ENCODE results near the gene SHISA9. TPM values are rescaled to one million over a fixed set of nuclear protein-coding genes. Genes with fewer than 3 reads are reported as not detected.

The SHISA9 gene
- total RNA-seq, 2 donors from 2014 or later = 20.5 to 24.0 TPM

DNA sequence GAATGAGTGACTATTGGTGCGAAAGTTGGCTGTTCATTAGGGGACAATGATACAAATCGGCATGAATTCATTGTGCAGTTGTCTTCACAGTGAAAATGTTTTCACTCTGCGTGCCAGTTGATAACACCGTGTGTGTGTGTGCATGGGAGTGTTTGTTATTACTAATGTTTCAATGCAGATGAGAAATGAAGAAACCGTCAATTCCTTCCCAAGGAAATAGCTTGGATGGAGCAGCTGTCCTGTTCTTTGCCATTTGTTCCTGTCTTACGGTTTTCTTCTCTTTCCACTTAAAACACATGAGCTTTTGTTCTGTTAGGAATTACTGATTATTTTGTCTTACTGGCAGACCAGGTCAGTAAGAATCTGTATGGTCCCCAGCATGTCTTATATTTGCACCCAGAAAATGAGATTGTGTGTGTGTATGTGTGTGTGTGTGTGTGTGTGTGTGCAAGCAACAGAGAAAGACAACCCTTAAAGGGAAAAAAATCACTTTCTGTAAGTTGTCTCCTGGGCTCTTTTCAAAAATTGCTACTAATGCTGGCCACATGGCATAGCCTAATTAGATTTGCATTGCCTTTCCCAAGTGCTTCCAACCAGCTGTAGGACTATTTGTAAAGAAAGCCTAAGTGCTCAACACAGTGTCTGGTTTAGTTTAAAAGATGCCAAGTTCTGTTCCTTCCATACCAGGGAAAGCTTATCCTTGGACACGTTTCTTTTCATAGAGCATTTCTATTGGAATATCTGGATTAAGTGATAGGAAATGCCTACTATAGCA is 23.8 kb downstream of the SHISA9 start:
- Histone ChIP-seq H3K36me3 (no peaks in the 10 kb centered on the region), H3K27me3 (replicated peaks; ENCODE audit: insufficient read depth) (no peaks in the 10 kb centered on the region), H3K9me3 (no peaks in the 10 kb centered on the region), H3K4me1 (replicated peaks) (no peaks in the 10 kb centered on the region), H3K4me3 (no peak overlapping the region), H3K27ac (no peak overlapping the region)
- intact Hi-C loops (cut with DNase I) = no loop called here
- no peak for DNase-seq (ENCODE audit: low spot score)
- 79% methylated on average over 7 of the region's 7 CpGs for WGBS
- TF ChIP-seq POLR2A (IDR thresholded peaks at IDR 0.05) = no peak
- TF ChIP-seq POLR2AphosphoS5 (IDR thresholded peaks at IDR 0.05) = no peak
- TF ChIP-seq, protein P1, sequence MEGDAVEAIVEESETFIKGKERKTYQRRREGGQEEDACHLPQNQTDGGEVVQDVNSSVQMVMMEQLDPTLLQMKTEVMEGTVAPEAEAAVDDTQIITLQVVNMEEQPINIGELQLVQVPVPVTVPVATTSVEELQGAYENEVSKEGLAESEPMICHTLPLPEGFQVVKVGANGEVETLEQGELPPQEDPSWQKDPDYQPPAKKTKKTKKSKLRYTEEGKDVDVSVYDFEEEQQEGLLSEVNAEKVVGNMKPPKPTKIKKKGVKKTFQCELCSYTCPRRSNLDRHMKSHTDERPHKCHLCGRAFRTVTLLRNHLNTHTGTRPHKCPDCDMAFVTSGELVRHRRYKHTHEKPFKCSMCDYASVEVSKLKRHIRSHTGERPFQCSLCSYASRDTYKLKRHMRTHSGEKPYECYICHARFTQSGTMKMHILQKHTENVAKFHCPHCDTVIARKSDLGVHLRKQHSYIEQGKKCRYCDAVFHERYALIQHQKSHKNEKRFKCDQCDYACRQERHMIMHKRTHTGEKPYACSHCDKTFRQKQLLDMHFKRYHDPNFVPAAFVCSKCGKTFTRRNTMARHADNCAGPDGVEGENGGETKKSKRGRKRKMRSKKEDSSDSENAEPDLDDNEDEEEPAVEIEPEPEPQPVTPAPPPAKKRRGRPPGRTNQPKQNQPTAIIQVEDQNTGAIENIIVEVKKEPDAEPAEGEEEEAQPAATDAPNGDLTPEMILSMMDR (IDR thresholded peaks at IDR 0.05) = no peak

DNA sequence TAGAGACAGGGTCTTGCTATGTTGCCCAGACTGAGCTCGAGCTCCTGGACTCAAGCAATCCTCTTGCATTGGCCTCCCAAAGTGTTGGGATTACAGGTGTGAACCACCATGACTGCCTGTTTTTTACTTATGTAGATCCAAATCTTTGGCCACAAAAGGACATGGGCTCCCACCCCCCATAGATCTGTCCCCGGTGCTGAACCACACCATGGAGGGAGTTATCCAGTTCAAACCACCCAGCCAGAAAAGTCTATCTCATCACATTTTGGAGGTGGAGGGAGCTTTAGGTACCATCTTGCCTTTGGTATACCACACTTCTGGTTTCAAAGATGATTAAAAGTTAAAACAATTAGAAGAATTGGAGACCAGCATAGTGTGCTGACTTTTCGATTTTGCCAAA is 26.2 kb downstream of the SHISA9 start:
- DNase-seq (ENCODE audit: low spot score) = no peak
- Histone ChIP-seq H3K4me1 (replicated peaks) (no peaks in the 10 kb centered on the region), H3K27me3 (replicated peaks; ENCODE audit: insufficient read depth) (no peaks in the 10 kb centered on the region), H3K27ac (no peak overlapping the region), H3K36me3 (no peaks in the 10 kb centered on the region), H3K4me3 (no peak overlapping the region), H3K9me3 (no peaks in the 10 kb centered on the region)
- no peak for TF ChIP-seq POLR2AphosphoS5 (IDR thresholded peaks at IDR 0.05)
- TF ChIP-seq, protein P1 (IDR thresholded peaks at IDR 0.05) = no peak
- TF ChIP-seq POLR2A (IDR thresholded peaks at IDR 0.05) = no peak
- intact Hi-C loops (cut with DNase I) = no loop called here
- 78% methylated on average over 3 of the region's 3 CpGs for WGBS

DNA sequence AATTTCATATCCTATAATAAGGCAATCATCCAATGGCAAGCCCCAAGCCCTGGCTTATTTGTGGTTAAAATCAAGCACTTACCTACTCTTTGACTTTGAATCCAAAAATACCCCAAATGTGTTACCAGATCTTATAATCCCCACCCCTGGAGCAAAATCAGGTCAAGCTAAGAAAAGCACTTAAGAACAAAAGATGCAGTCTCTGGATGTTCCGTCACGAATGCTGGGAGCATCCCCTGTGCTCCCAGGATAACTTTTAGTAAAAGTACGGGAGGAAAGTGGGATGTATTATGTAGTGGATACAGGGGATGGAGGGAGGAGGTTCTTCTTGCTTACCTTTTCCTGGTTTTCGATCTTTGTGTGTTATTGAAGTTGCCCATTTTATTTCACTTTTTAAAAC is 29.5 kb downstream of the SHISA9 start:
- Histone ChIP-seq H3K4me1 (replicated peaks) (no peaks in the 10 kb centered on the region), H3K27me3 (replicated peaks; ENCODE audit: insufficient read depth) (no peaks in the 10 kb centered on the region), H3K36me3 (no peaks in the 10 kb centered on the region), H3K27ac (no peak overlapping the region), H3K9me3 (no peaks in the 10 kb centered on the region), H3K4me3 (no peak overlapping the region)
- 84% methylated on average over 4 of the region's 4 CpGs for WGBS
- no peak for DNase-seq (ENCODE audit: low spot score)
- intact Hi-C loops (cut with DNase I) = no loop called here
- TF ChIP-seq POLR2A (IDR thresholded peaks at IDR 0.05) (no peak), POLR2AphosphoS5 (IDR thresholded peaks at IDR 0.05) (no peak)
- TF ChIP-seq, protein P1 (IDR thresholded peaks at IDR 0.05) = no peak

DNA sequence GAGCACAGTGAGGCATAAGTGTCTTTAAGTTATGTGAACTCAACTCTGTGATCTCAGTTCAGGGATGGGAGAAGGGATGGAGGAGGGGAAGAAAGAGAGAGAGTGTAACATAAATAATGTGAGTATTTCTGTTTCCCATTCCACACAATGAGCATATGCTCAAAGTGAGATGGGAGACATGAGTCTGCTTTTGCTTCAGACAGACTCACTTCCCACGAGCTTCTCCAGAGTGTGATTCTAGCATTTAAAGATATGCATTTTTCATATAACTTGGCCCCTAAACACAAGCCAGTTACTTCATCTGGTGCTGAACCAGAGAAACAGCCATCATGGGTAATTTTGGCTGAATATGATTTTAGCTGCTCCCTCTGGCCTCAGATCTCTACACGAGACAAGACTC is 35.0 kb downstream of the SHISA9 start:
- Histone ChIP-seq H3K9me3 (no peaks in the 10 kb centered on the region), H3K27me3 (replicated peaks; ENCODE audit: insufficient read depth) (no peaks in the 10 kb centered on the region), H3K27ac (no peak overlapping the region), H3K4me1 (replicated peaks) (no peaks in the 10 kb centered on the region), H3K36me3 (no peaks in the 10 kb centered on the region), H3K4me3 (no peak overlapping the region)
- 68% methylated on average over 2 of the region's 2 CpGs for WGBS
- intact Hi-C loops (cut with DNase I) = no loop called here
- DNase-seq (ENCODE audit: low spot score) = no peak
- TF ChIP-seq POLR2AphosphoS5 (IDR thresholded peaks at IDR 0.05) = no peak
- TF ChIP-seq, protein P1 (IDR thresholded peaks at IDR 0.05) = no peak

DNA sequence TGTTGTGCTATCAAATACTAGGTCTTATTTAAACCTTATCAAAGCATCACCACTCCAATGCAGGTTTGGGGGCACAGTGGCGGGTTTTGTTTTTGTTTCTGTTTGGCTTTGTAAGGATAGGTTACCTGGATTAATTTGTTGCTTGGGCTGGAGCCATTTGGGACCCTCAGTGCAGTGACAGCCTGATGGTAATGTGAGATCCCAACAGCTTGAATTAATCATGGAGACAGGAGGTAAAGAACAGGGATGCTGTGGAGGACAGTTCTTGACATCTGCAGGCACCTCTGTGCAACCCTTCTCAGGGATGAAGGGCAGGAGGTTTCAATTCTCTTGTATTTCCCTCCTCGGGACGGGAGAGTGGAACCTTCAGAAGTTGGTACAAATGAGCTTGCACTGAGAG is 40.5 kb downstream of the SHISA9 start:
- H3K4me3 ChIP-seq = no peak overlapping the region
- H3K27me3 ChIP-seq (replicated peaks; ENCODE audit: insufficient read depth) = no peaks in the 10 kb centered on the region
- no peak for DNase-seq (ENCODE audit: low spot score)
- no peaks in the 10 kb centered on the region for H3K4me1 ChIP-seq (replicated peaks)
- TF ChIP-seq, protein P1 (IDR thresholded peaks at IDR 0.05) = no peak
- no peak for TF ChIP-seq POLR2AphosphoS5 (IDR thresholded peaks at IDR 0.05)
- TF ChIP-seq POLR2A (IDR thresholded peaks at IDR 0.05) = no peak
- WGBS = 64% methylated on average over 3 of the region's 3 CpGs
- H3K36me3 ChIP-seq = no peaks in the 10 kb centered on the region
- intact Hi-C loops (cut with DNase I) = no loop called here
- H3K9me3 ChIP-seq = no peaks in the 10 kb centered on the region
- H3K27ac ChIP-seq = no peak overlapping the region

Measured in prostate gland (tissue), 2 donors.